GM12878 (cell line): ENCODE results near the gene WFDC12.

Experiments
- CTCF ChIP-seq, 3 experiments: IDR thresholded peaks in 2 of 3; conservative IDR thresholded peaks in 1 of 3; 2 replicates each; pipeline ENCODE4 v1.5.1; 2011; ENCODE audit warnings: low read depth in 3 of 3, low read length in 3 of 3, mild to moderate bottlenecking in 3 of 3, control low read depth in 2 of 3, moderate library complexity in 2 of 3, inconsistent platforms in 1 of 3, mixed read lengths in 1 of 3; ENCODE audit not compliant: control insufficient read depth in 2 of 3, insufficient read depth in 1 of 3; ENCODE audit errors: extremely low read depth in 1 of 3
- DPF2 ChIP-seq: fragments of 450-650 bp; IDR thresholded peaks from 2 replicates; pipeline ENCODE4 v1.6.1; 2017; ENCODE audit warnings: mild to moderate bottlenecking
- E2F8 ChIP-seq: fragments of 450-650 bp; IDR thresholded peaks from 2 replicates; pipeline ENCODE4 v1.6.1; 2018; ENCODE audit warnings: mild to moderate bottlenecking, low read depth, moderate library complexity; ENCODE audit not compliant: partially characterized antibody
- EGR1 ChIP-seq, 2 experiments: IDR thresholded peaks; 1 replicate in 1 of 2; 2 replicates in 1 of 2; pipeline ENCODE4 v1.6.1; 2011 to 2012; ENCODE audit warnings: low read depth in 2 of 2, low read length in 2 of 2, borderline replicate concordance in 1 of 2, mild to moderate bottlenecking in 1 of 2, moderate library complexity in 1 of 2
- NBN ChIP-seq: fragments of 450-650 bp; IDR thresholded peaks from 2 replicates; pipeline ENCODE4 v1.6.1; 2016
- NFIC ChIP-seq: IDR thresholded peaks from 2 replicates; pipeline ENCODE4 v1.6.1; 2012; ENCODE audit warnings: low read depth, mild to moderate bottlenecking, inconsistent platforms, low read length, moderate library complexity
- RAD21 ChIP-seq: IDR thresholded peaks from 2 replicates; pipeline ENCODE4 v1.6.1; 2011; ENCODE audit warnings: mild to moderate bottlenecking, low read depth, low read length, moderate library complexity; ENCODE audit not compliant: insufficient read depth
- RELA ChIP-seq: fragments of 450-650 bp; IDR thresholded peaks from 2 replicates; pipeline ENCODE4 v1.8.0; 2014; ENCODE audit warnings: borderline replicate concordance; ENCODE audit not compliant: partially characterized antibody
- REST ChIP-seq: IDR thresholded peaks from 2 replicates; pipeline ENCODE4 v1.6.1; 2012; ENCODE audit warnings: mild to moderate bottlenecking, low read depth, low read length
- SUZ12 ChIP-seq: fragments of 200-600 bp; sonication (generic); IDR thresholded peaks from one replicate; pipeline ENCODE4 v1.6.1; 2018; ENCODE audit warnings: antibody characterized with exemption, mild to moderate bottlenecking; ENCODE audit not compliant: unreplicated experiment
- YY1 ChIP-seq: IDR thresholded peaks from 2 replicates; pipeline ENCODE4 v1.6.1; 2011; ENCODE audit warnings: low read depth, mild to moderate bottlenecking, low read length
- ZNF24 ChIP-seq: fragments of 450-650 bp; IDR thresholded peaks from 2 replicates; pipeline ENCODE4 v1.6.1; 2017; ENCODE audit warnings: antibody characterized with exemption, mild to moderate bottlenecking

GRCh38 chr20:45149062-45149461 lies 24.8 kb upstream of the WFDC12 start:
- TF ChIP-seq NFIC: no peak
- no peak for TF ChIP-seq CTCF (IDR thresholded peaks at IDR 0.05 in 2 of 3, conservative IDR thresholded peaks at IDR 0.05 in 1 of 3; ENCODE audit: control insufficient read depth in 2 of 3, extremely low read depth in 1 of 3, insufficient read depth in 1 of 3, low read depth in 3 of 3, low read length in 3 of 3)
- TF ChIP-seq DPF2: no peak
- no peak for TF ChIP-seq NBN
- TF ChIP-seq ZNF24: no peak
- TF ChIP-seq SUZ12: no peak
- no peak for TF ChIP-seq RELA
- TF ChIP-seq REST: no peak
- TF ChIP-seq EGR1 (IDR thresholded peaks at IDR 0.05; ENCODE audit: borderline replicate concordance in 1 of 2, low read depth in 2 of 2, low read length in 2 of 2): no peak
- TF ChIP-seq YY1: no peak
- no peak for TF ChIP-seq E2F8
- no peak for TF ChIP-seq RAD21
